ENCODE measurements around the gene LAMP5. TPM values are rescaled to one million over a fixed set of nuclear protein-coding genes. Genes with fewer than 3 reads are reported as not detected.

LAMP5 gene
- polyA plus RNA-seq, 1 donor from 2014 or later = 0.43 TPM

DNA sequence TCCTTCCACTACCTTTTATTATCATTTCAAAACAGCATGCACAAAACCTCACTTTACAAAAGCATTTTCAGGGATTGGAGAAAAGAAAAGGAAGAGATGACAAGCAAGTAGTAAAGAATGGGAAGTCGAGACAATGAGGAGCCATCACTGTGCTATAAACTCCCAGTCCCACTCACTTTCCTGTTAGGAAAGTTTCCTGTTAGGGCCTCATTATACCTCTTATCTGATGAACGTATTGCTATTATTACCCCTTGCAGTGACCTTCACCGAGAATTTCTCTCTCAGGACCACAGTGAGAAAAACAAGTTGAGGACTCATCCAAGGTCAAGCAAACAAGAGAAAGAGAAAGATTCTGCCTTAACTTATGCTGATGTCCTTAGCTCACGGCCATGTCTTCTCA lies 28.8 kb downstream of the LAMP5 start:
- no peaks in the 10 kb centered on the region for H4K20me1 ChIP-seq (ENCODE audit: insufficient read depth)
- no peak overlapping the region for H3K4me2 ChIP-seq (ENCODE audit: low read length)
- H3F3A ChIP-seq (ENCODE audit: insufficient read depth, low read length, poor library complexity, severe bottlenecking) = no peaks in the 10 kb centered on the region
- no peaks in the 10 kb centered on the region for H3K9me3 ChIP-seq (ENCODE audit: low read length)
- H3K27ac ChIP-seq (ENCODE audit: low read length) = no peak overlapping the region
- peaks cover 5% of the 10 kb centered on the region for H3K36me3 ChIP-seq (ENCODE audit: insufficient read depth, low read length)
- H3K27me3 ChIP-seq (ENCODE audit: insufficient read depth, low read depth, low read length) = no peaks in the 10 kb centered on the region
- H2AFZ ChIP-seq (ENCODE audit: low read depth, low read length) = no peak overlapping the region
- H3K9ac ChIP-seq (ENCODE audit: low read length) = no peak overlapping the region
- no peaks in the 10 kb centered on the region for H3K9me2 ChIP-seq (ENCODE audit: insufficient read depth, low read length)
- TF ChIP-seq TAF1 (IDR thresholded peaks at IDR 0.05; ENCODE audit: low read depth) = no peak
- TF ChIP-seq SMC3 (conservative IDR thresholded peaks at IDR 0.05; ENCODE audit: poor library complexity) = no peak
- H3K79me2 ChIP-seq (replicated peaks; ENCODE audit: insufficient read depth, low read length) = no peaks in the 10 kb centered on the region
- no peak overlapping the region for H3K4me3 ChIP-seq (ENCODE audit: low read length)

- Histone ChIP-seq H3K9me3 (ENCODE audit: low read length) (no peaks in the 10 kb centered on the region), H3K79me2 (replicated peaks; ENCODE audit: insufficient read depth, low read length) (no peaks in the 10 kb centered on the region), H2AFZ (ENCODE audit: low read depth, low read length) (no peak overlapping the region), H3F3A (ENCODE audit: insufficient read depth, low read length, poor library complexity, severe bottlenecking) (no peaks in the 10 kb centered on the region), H3K9me2 (ENCODE audit: insufficient read depth, low read length) (no peaks in the 10 kb centered on the region), H4K20me1 (ENCODE audit: insufficient read depth) (no peaks in the 10 kb centered on the region), H3K9ac (ENCODE audit: low read length) (no peak overlapping the region), H3K4me3 (ENCODE audit: low read length) (no peak overlapping the region), H3K27me3 (ENCODE audit: insufficient read depth, low read depth, low read length) (no peaks in the 10 kb centered on the region), H3K27ac (ENCODE audit: low read length) (no peak overlapping the region), H3K4me2 (ENCODE audit: low read length) (no peak overlapping the region), H3K36me3 (ENCODE audit: insufficient read depth, low read length) (no peaks in the 10 kb centered on the region)
- TF ChIP-seq CTCF (IDR thresholded peaks at IDR 0.05; ENCODE audit: poor library complexity, severe bottlenecking) (no peak), POLR2AphosphoS5 (IDR thresholded peaks at IDR 0.05) (no peak)
Measured at GRCh38 chr20:9550283-9550682, 35.9 kb downstream of the LAMP5 start.

DNA sequence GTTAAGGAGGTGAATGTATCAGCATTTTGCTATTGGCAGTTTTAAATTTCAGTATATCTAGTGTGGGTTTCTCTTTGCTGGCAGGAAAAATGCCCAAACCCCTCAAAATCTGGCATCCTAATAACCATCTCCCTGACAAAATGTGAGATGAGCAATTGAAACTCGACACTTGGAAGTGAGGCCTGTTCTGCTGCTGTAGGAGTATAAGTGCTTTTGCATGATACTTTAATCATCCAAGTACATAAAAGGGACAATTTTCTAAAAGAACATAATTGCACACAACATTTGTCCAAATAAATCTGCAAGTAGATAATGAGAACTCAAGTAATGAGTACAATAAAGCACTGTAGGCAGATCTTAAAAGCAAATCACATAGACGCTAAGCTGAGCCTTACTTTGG lies 36.5 kb downstream of the LAMP5 start:
- Histone ChIP-seq H4K20me1 (ENCODE audit: insufficient read depth) (no peaks in the 10 kb centered on the region), H3K4me2 (ENCODE audit: low read length) (no peak overlapping the region), H3K27me3 (ENCODE audit: insufficient read depth, low read depth, low read length) (no peaks in the 10 kb centered on the region), H3K9ac (ENCODE audit: low read length) (no peak overlapping the region), H3F3A (ENCODE audit: insufficient read depth, low read length, poor library complexity, severe bottlenecking) (no peaks in the 10 kb centered on the region), H3K79me2 (replicated peaks; ENCODE audit: insufficient read depth, low read length) (no peaks in the 10 kb centered on the region), H2AFZ (ENCODE audit: low read depth, low read length) (no peak overlapping the region), H3K27ac (ENCODE audit: low read length) (no peak overlapping the region), H3K36me3 (ENCODE audit: insufficient read depth, low read length) (peaks cover 3% of the 10 kb centered on the region), H3K9me2 (ENCODE audit: insufficient read depth, low read length) (no peaks in the 10 kb centered on the region), H3K4me3 (ENCODE audit: low read length) (no peak overlapping the region), H3K9me3 (ENCODE audit: low read length) (no peaks in the 10 kb centered on the region)
- TF ChIP-seq CTCF (IDR thresholded peaks at IDR 0.05; ENCODE audit: poor library complexity, severe bottlenecking) = no peak
- TF ChIP-seq RAD21 (conservative IDR thresholded peaks at IDR 0.05) = no peak
- no peak for TF ChIP-seq MXI1 (conservative IDR thresholded peaks at IDR 0.05; ENCODE audit: poor library complexity, severe bottlenecking)
- no peak for TF ChIP-seq SMC3 (conservative IDR thresholded peaks at IDR 0.05; ENCODE audit: poor library complexity)
- TF ChIP-seq TAF1 (IDR thresholded peaks at IDR 0.05; ENCODE audit: low read depth) = no peak
- no peak for TF ChIP-seq EP300 (conservative IDR thresholded peaks at IDR 0.05; ENCODE audit: poor library complexity, severe bottlenecking)
- no peak for TF ChIP-seq EZH2 (IDR thresholded peaks at IDR 0.05; ENCODE audit: borderline replicate concordance, insufficient read depth, low read length, poor library complexity, severe bottlenecking)
- no peak for TF ChIP-seq POLR2AphosphoS5 (IDR thresholded peaks at IDR 0.05)
- TF ChIP-seq REST (IDR thresholded peaks at IDR 0.05; ENCODE audit: borderline replicate concordance) = no peak
